Activated T-helper 1 cell treated with anti-CD3 and anti-CD28 coated beads, Interleukin-12 subunit alpha, Interleukin-12 subunit beta, Interleukin-2, Interleukin-4 antibody, amounts not matched to agents 30 ng/mL and 10 ng/mL and 1 ng/mL, durations not matched to agents 14 hours and 24 hours and 36 hours (primary cell): ENCODE results near the gene CCDC93. TPM values are rescaled to one million over a fixed set of nuclear protein-coding genes. Genes with fewer than 3 reads are reported as not detected.
"Not testable (repeated sequence)": the region's sequence is repeated elsewhere in the genome, so short reads cannot be mapped to it uniquely, and the experiment has no call there.

ENCODE experiments used
- DNase-seq: peaks from one replicate; pipeline ENCODE4 v3.0.0; 2021; ENCODE audit warnings: low spot score
- H3K27ac Mint-ChIP-seq: one replicate; pipeline ENCODE4 v1.8.0; 2021; ENCODE audit warnings: mild to moderate bottlenecking, mixed read lengths
- H3K27me3 Mint-ChIP-seq: one replicate; pipeline ENCODE4 v1.8.0; 2022; ENCODE audit warnings: mild to moderate bottlenecking, moderate library complexity, mixed read lengths; ENCODE audit not compliant: insufficient read depth
- H3K36me3 Mint-ChIP-seq: one replicate; pipeline ENCODE4 v1.8.0; 2021; ENCODE audit warnings: low read depth, mixed read lengths
- H3K4me1 Mint-ChIP-seq: one replicate; pipeline ENCODE4 v1.8.0; 2021; ENCODE audit warnings: low read depth, mixed read lengths
- H3K4me3 Mint-ChIP-seq: one replicate; pipeline ENCODE4 v1.8.0; 2021; ENCODE audit warnings: mild to moderate bottlenecking, moderate library complexity, mixed read lengths
- H3K9me3 Mint-ChIP-seq: one replicate; pipeline ENCODE4 v1.8.0; 2021; ENCODE audit warnings: mixed read lengths
- intact Hi-C: fragments of 100-400 bp; cut with micrococcal nuclease; formaldehyde crosslinking; loops from one replicate; pipeline ENCODE4 v1.15.1; 2024
- total RNA-seq: library from RNA; stranded (reverse); gene quantifications from 2 replicates; pipeline ENCODE4 v1.2.3, GENCODE V29; 2022

The CCDC93 gene
- total RNA-seq, 1 donor from 2014 or later, result 33.3 TPM

GRCh38 chr2:117936871-117937428 is 76.9 kb downstream of the CCDC93 start:
- H3K9me3 Mint-ChIP-seq, result no peaks in the 10 kb centered on the region
- intact Hi-C loops, result no loop called here

GRCh38 chr2:117935954-117936353 is 77.9 kb downstream of the CCDC93 start:
- H3K27ac Mint-ChIP-seq, result no peak overlapping the region
- no peak overlapping the region for H3K4me3 Mint-ChIP-seq
- H3K27me3 Mint-ChIP-seq, result no peaks in the 10 kb centered on the region
- H3K9me3 Mint-ChIP-seq, result no peaks in the 10 kb centered on the region
- H3K36me3 Mint-ChIP-seq, result peaks cover 62% of the 10 kb centered on the region
- no peaks in the 10 kb centered on the region for H3K4me1 Mint-ChIP-seq
- intact Hi-C loops, result no loop called here
- no peak for DNase-seq

More at GRCh38 chr2:117936871-117937428, 76.9 kb downstream of the CCDC93 start:
- no peaks in the 10 kb centered on the region for H3K4me1 Mint-ChIP-seq
- peaks cover 55% of the 10 kb centered on the region for H3K36me3 Mint-ChIP-seq
- no peak overlapping the region for H3K4me3 Mint-ChIP-seq
- H3K27ac Mint-ChIP-seq, result no peak overlapping the region
- DNase-seq, result no peak
- no peaks in the 10 kb centered on the region for H3K27me3 Mint-ChIP-seq

- intact Hi-C loops, result no loop called here
These were observed 78.4 kb downstream of the CCDC93 start for GRCh38 chr2:117935456-117935855.

GRCh38 chr2:117933884-117934354 is 80.0 kb downstream of the CCDC93 start:
- Mint-ChIP-seq H3K4me1 (no peaks in the 10 kb centered on the region), H3K4me3 (no peak overlapping the region), H3K27me3 (no peaks in the 10 kb centered on the region), H3K9me3 (peaks cover 9% of the 10 kb centered on the region), H3K36me3 (peaks cover 64% of the 10 kb centered on the region), H3K27ac (no peak overlapping the region)
- intact Hi-C loops, result no loop called here
- no peak for DNase-seq

More at GRCh38 chr2:117935456-117935855, 78.4 kb downstream of the CCDC93 start:
- Mint-ChIP-seq H3K4me1 (no peaks in the 10 kb centered on the region), H3K27me3 (no peaks in the 10 kb centered on the region), H3K4me3 (no peak overlapping the region), H3K9me3 (no peaks in the 10 kb centered on the region), H3K36me3 (peaks cover 63% of the 10 kb centered on the region), H3K27ac (no peak overlapping the region)
- no peak for DNase-seq

GRCh38 chr2:117931978-117932377 is 81.9 kb downstream of the CCDC93 start:
- no peak for DNase-seq
- no peak overlapping the region for H3K4me3 Mint-ChIP-seq

GRCh38 chr2:117931266-117931665 is 82.6 kb downstream of the CCDC93 start:
- H3K4me1 Mint-ChIP-seq, result no peaks in the 10 kb centered on the region
- H3K27ac Mint-ChIP-seq, result no peak overlapping the region
- H3K9me3 Mint-ChIP-seq, result peaks cover 13% of the 10 kb centered on the region
- intact Hi-C loops, result no loop called here
- no peaks in the 10 kb centered on the region for H3K27me3 Mint-ChIP-seq
- no peak overlapping the region for H3K4me3 Mint-ChIP-seq
- peaks cover 68% of the 10 kb centered on the region for H3K36me3 Mint-ChIP-seq
- DNase-seq, result no peak

More at GRCh38 chr2:117931978-117932377, 81.9 kb downstream of the CCDC93 start:
- Mint-ChIP-seq H3K27me3 (no peaks in the 10 kb centered on the region), H3K9me3 (peaks cover 13% of the 10 kb centered on the region), H3K36me3 (peaks cover 72% of the 10 kb centered on the region), H3K27ac (no peak overlapping the region), H3K4me1 (no peaks in the 10 kb centered on the region)
- intact Hi-C loops, result no loop called here

- H3K9me3 Mint-ChIP-seq, result peaks cover 13% of the 10 kb centered on the region
- H3K4me3 Mint-ChIP-seq, result no peak overlapping the region
- intact Hi-C loops, result no loop called here
- H3K27ac Mint-ChIP-seq, result no peak overlapping the region
- DNase-seq, result no peak
- H3K4me1 Mint-ChIP-seq, result no peaks in the 10 kb centered on the region
- no peaks in the 10 kb centered on the region for H3K27me3 Mint-ChIP-seq
- H3K36me3 Mint-ChIP-seq, result peaks cover 67% of the 10 kb centered on the region
These were observed 83.1 kb downstream of the CCDC93 start for GRCh38 chr2:117930775-117931174.

- H3K4me1 Mint-ChIP-seq, DNase-seq, H3K27me3 Mint-ChIP-seq, H3K4me3 Mint-ChIP-seq, intact Hi-C loops, H3K9me3 Mint-ChIP-seq, H3K27ac Mint-ChIP-seq: not testable (repeated sequence)
- H3K36me3 Mint-ChIP-seq, result peaks cover 62% of the 10 kb centered on the region
These were observed 90.4 kb downstream of the CCDC93 start for GRCh38 chr2:117923471-117923870.

GRCh38 chr2:117921520-117921919 is 92.3 kb downstream of the CCDC93 start:
- no peaks in the 10 kb centered on the region for H3K27me3 Mint-ChIP-seq
- H3K27ac Mint-ChIP-seq, result no peak overlapping the region
- H3K4me3 Mint-ChIP-seq, result no peak overlapping the region
- peaks cover 56% of the 10 kb centered on the region for H3K36me3 Mint-ChIP-seq
- no peaks in the 10 kb centered on the region for H3K9me3 Mint-ChIP-seq
- no peak for DNase-seq
- H3K4me1 Mint-ChIP-seq, result no peaks in the 10 kb centered on the region
- intact Hi-C loops, result no loop called here

- Mint-ChIP-seq H3K4me1 (no peaks in the 10 kb centered on the region), H3K4me3 (no peak overlapping the region), H3K9me3 (peaks cover 5% of the 10 kb centered on the region), H3K36me3 (peaks cover 48% of the 10 kb centered on the region), H3K27me3 (no peaks in the 10 kb centered on the region), H3K27ac (no peak overlapping the region)
- no peak for DNase-seq
- intact Hi-C loops, result no loop called here
These were observed 95.3 kb downstream of the CCDC93 start for GRCh38 chr2:117918608-117919007.

GRCh38 chr2:117917223-117917917 is 96.5 kb downstream of the CCDC93 start:
- peaks cover 46% of the 10 kb centered on the region for H3K36me3 Mint-ChIP-seq
- intact Hi-C loops, result no loop called here
- H3K27me3 Mint-ChIP-seq, result no peaks in the 10 kb centered on the region
- no peak overlapping the region for H3K27ac Mint-ChIP-seq
- no peaks in the 10 kb centered on the region for H3K4me1 Mint-ChIP-seq
- H3K4me3 Mint-ChIP-seq, result no peak overlapping the region
- no peak for DNase-seq
- peaks cover 5% of the 10 kb centered on the region for H3K9me3 Mint-ChIP-seq

- Mint-ChIP-seq H3K27ac (no peak overlapping the region), H3K4me3 (no peak overlapping the region), H3K27me3 (peaks cover 2% of the 10 kb centered on the region)
These were observed 110.9 kb downstream of the CCDC93 start for GRCh38 chr2:117902933-117903332.

GRCh38 chr2:117888897-117889296 is 125.0 kb downstream of the CCDC93 start:
- H3K36me3 Mint-ChIP-seq, result no peaks in the 10 kb centered on the region
- H3K4me1 Mint-ChIP-seq, result no peaks in the 10 kb centered on the region
- H3K9me3 Mint-ChIP-seq, result peaks cover 5% of the 10 kb centered on the region
- no peak for DNase-seq
- no peak overlapping the region for H3K27ac Mint-ChIP-seq
- H3K27me3 Mint-ChIP-seq, result peaks cover 3% of the 10 kb centered on the region
- intact Hi-C loops, result no loop called here
- H3K4me3 Mint-ChIP-seq, result no peak overlapping the region

More at GRCh38 chr2:117902933-117903332, 110.9 kb downstream of the CCDC93 start:
- Mint-ChIP-seq H3K36me3 (no peaks in the 10 kb centered on the region), H3K4me1 (no peaks in the 10 kb centered on the region), H3K9me3 (peaks cover 6% of the 10 kb centered on the region)
- no peak for DNase-seq
- intact Hi-C loops, result no loop called here
